GM19023 (cell line): ENCODE measurements around the gene GTF2A1L.
"Not testable (repeated sequence)": the region's sequence is repeated elsewhere in the genome, so short reads cannot be mapped to it uniquely, and the experiment has no call there.

Experiments used
- ATAC-seq: cut with Tn5 transposase; IDR thresholded peaks from one replicate; pipeline ENCODE4 v1.9.1; 2021; ENCODE audit warnings: mild to moderate bottlenecking, moderate library complexity; ENCODE audit not compliant: unreplicated experiment

Gene GTF2A1L

DNA sequence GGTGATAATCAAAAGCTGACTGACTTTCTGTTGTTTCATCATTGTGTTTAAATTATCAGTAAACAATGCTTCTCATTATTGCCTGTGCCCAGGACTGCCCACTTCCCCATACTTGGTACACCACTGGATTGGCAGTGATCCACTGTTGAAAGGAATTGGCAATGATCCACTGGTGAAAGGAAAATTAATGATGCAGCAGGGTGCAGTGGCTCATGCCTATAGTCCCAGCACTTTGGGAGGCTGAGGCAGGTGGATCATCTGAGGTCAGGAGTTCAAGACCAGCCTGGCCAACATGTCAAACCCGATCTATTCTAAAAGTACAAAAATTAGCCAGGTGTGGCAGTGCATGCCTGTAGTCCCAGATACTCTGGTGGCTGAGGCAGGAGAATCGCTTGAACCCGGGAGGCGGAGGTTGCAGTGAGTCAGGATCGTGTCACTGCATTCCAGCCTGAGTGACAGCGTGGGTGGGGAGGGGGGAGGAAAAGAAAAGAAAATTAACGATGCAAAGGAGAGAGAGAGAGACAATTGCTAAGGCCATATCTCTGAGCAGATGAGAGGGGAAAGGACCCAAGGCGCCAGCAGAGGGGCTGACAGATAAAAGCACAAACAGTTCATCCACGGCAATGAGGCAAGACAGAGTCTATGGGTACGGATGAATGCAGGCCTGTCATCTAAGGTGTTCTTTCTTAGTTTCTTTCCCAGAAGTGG, 10.2 kb upstream of the GTF2A1L start:
- no peak for ATAC-seq

DNA sequence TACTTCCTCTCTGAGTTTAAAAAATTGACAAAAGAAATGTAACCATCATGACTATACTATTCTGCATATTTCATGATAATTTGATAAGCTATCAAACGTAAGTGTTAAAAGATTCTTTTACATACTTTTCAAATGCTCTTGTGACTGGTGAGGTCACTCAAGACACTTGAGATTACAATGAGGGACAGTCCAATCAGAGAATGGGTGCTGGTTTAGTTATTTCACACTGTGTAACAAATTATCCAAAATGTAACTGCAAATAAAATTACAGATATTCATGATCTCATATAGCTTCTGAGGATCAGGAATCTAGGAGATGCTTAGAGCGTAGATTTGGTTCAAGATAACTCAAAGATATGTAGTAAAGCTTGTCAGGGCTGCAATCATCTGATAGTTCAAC, 4.4 kb upstream of the GTF2A1L start:
- ATAC-seq: no peak

DNA sequence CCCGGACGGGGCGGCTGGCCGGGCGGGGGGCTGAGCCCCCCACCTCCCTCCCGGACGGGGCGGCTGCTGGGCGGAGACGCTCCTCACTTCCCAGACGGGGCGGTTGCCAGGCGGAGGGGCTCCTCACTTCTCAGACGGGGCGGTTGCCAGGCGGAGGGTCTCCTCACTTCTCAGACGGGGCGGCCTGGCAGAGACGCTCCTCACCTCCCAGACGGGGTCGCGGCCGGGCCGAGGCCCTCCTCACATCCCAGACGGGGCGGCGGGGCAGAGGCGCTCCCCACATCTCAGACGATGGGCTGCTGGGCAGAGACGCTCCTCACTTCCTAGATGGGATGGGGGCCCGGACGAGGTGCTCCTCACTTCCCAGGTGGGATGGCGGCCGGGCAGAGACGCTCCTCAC, 3.1 kb upstream of the GTF2A1L start:
- not testable (repeated sequence) for ATAC-seq

DNA sequence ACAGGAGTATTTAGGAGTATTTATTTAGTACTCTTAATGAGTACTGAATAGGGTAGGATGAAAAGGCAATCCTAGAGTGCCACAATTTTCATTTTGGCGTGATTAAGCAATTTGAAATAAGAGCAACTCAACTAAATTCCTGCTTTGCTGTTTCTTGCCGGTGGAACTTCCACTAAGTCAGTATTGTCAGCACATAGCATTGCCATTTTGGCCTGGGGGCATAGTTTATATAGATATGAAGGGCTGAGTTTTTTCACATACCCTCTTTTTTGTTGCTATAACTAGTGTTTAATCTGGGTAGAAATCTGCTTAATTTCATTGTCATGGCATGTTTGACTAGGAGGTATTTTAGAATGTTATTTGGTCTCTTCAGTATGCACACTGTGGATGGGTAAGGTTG, 1.9 kb downstream of the GTF2A1L start:
- no peak for ATAC-seq

DNA sequence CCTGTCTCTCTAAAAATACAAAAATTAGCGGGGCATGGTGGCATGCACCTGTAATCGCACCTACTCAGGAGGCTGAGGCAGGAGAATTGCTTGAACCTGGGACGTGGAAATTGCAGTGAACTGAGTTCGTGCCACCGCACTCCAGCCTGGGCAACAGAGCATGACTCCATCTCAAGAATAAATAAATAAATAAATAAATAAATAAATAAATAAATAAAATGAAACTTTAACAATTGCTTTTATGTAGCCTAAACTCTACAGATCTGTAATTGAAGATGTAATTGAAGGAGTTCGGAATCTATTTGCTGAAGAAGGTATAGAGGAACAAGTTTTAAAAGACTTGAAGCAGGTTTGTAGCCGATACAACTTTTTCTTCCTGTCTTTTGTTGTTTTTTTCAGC, 2.9 kb downstream of the GTF2A1L start:
- ATAC-seq: no peak

DNA sequence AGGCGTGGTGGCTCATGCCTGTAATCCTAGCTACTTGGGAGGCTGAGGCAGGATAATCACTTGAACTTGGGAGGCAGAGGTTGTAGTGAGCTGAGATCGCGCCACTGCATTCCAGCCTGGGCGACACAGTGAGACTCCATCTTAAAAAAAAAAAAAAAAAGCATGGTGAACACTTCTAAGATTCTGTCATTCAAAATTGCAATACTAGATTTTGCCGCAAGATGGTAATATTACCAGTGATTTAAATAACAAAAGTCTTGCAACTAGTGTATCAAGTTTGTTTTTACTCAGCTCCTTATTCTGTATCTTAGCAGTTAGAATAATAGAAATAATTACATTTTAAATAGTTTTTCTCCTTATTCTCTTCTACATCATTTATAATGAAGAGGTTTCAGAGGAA, 5.0 kb downstream of the GTF2A1L start:
- ATAC-seq: not testable (repeated sequence)

DNA sequence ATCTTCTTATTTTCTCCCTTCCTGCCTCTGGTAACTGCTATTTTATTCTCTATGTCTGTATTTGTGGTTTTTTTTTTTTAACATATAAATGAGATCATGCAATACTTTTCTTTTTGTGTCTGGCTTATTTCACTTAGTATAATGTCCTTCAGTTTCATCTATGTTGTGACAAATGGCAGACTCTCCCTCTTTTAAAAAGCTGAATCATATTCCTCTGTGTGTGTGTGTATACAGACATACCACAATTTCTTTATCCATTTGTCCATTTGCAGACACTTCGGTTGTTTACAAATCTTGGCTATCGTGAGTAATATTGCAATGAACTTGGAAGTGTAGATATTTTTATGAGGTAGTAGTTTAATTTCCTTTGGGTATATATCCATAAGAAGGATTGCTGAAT, 7.0 kb downstream of the GTF2A1L start:
- no peak for ATAC-seq

DNA sequence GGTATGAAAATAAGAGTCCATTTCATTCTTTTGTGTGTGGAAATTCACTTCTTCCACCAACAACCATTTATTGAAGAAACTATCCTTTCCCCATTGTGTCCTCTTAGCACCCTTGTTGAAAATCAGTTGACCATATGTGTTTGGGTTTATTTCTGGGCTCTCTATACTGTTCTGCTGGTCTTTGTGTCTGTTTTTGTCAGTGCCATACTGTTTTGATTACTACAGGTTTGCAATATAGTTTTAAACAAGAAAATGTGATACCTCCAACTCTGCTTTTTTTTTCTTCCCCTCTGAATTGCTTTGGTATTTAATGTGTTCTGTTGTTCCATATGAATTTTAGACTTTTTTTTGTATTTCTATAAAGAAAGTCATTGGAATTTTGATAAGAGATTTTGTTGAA, 8.4 kb downstream of the GTF2A1L start:
- ATAC-seq: no peak

DNA sequence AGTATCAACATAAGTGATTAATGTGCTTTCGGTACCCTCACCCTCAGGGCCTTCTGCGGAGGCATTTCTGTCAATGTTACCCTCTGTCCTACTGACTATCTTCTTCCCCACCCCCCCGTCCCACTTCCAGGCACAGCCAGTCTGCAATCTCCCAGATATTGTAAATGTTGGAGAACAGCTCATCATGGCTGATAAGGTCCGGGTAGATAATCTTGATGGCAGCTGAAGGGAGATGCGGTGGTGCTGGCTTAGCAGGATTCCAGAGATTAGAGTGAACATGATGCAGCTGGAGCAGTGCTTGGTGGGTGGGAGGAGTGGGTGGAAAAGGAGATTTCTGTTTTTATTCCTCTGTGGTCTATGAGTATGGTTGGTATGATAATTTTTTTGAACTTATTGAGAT, 15.5 kb downstream of the GTF2A1L start:
- no peak for ATAC-seq

DNA sequence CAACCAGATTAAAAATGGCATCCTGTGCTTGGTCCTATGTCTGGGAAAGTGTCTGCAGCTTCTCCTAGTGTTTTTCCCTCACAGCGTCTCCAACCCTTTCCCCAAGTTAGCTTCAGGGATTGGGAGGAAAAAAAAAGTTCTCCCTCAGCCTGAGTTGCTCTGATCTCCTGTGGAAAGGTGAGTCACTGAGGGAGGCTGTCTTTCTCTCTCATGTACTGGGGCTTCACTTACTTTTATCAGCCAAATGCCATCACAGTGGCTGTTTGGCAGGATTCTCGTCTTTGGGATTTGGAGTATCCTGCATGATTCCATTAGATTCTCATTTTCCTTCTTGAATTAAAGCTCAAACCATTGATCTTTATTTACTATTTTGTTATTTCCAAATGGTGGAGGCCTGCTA, 18.1 kb downstream of the GTF2A1L start:
- ATAC-seq: no peak

DNA sequence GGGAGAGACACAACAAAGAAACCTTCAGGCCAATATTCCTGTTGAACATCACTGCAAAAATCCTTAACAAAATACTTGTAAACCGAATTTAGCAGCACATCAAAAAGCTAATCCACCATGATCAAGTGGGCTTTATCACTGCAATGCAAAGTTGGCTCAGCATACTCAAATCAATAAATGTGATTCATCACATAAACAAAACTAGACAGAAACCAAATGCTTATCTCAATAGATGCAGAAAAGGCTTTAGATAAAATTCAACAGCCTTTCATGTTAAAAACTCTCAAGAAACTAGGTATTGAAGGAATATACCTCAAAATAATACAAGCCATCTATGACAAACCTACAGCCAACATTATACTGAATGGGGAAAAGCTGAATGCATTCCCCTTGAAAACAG, 20.6 kb downstream of the GTF2A1L start:
- ATAC-seq: no peak

DNA sequence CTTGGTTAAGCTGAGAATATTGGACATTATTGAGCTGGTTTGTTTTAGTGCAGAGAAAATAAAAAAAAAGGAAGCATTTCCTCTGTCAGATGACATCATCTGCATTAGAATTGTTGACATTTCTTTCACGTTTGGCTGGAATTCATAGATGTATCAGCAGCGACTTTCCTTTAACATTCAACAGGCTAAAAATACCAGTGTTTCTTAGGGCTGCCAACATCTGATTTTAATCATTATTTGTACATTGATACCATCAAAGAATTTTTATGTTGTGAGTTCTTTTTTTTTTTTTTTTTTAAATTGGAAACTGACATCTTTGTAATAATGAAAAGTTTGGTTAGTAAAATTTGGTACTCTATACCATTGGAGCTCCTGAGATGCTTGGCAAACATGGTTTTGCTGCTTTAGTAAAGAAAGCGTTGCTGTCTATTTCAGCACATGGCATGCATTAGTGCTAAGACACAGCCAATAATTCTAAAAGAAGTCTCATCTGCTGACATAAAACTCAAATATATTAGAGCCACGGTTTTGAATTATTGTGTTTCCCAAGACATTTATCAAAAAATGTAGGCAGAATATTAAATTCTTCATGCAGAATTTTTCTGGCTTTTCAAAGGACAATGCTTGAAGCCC, 33.6 kb downstream of the GTF2A1L start:
- no peak for ATAC-seq

DNA sequence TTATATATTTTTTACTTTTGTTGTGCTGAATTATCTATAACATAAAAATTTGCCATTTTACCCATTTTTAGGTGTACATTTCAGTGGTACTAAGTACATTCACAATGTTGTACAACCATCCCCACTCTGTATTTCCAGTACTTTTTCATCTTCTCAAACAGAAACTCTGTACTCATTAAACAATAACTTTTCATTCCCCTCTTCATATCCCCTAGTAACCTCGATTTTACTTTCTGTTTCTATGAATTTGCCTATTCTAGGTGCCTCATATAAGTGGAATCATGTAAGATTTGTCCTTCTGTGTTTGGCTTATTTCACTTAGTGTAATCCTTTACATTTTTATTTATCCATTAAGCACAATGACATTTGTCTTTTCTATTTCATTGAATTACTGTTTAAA, 51.3 kb downstream of the GTF2A1L start:
- no peak for ATAC-seq

DNA sequence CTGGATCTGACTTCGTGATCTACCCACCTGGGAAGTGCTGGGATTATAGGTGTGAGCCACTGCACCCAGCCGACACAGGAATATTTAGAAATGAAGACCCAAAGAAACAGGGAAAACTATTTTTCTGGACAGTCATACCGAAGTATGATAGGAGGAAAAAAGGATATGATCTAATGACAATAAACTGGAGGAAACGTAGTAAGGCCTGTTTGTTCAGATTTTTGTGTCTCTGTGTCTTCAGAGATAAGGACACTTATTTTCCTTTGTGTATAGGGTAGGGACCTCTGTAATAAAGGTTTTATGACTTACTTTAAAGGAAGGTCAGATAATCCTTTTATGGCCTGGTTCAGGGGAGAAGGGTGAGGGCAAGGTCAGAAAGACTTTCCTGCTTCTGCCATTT, 55.9 kb downstream of the GTF2A1L start:
- ATAC-seq: no peak

DNA sequence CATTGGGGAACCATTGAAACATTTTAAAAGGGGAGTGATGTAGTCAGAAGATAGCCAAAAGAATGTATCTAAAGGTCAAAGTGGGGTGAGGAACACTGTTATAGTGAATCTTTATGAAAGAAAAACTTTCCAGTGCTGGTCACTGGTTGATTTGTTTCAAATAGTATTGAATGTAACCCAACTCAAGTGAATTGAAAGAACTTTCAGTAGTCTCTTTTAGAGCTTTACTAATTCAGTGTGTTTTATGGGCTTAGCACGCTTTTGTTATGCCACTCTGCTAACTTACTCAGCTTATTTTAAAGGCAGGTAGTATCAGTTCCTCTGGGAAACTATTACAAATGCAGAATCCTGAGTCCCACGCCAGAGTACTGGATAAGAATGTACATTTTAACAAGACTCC, 57.3 kb downstream of the GTF2A1L start:
- ATAC-seq: no peak

DNA sequence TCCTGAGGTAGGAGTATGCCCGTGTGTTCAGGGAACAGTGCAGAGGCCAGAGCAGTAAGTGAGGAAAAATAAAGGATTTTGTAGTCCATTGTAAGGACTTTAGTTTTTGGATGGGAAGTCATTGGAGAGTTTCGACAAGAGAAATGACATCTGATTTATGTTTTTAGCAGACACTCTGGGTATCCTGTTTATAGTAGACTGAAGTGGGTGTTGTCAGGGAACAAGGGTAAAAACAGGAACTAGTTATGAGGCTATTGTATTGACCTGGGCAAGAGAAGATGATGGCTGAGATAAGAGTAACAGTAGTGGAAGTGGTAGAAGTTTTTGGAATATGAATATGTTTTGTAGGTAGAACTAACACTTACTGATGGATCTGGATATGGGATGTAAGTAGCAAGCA, 59.8 kb downstream of the GTF2A1L start:
- no peak for ATAC-seq

DNA sequence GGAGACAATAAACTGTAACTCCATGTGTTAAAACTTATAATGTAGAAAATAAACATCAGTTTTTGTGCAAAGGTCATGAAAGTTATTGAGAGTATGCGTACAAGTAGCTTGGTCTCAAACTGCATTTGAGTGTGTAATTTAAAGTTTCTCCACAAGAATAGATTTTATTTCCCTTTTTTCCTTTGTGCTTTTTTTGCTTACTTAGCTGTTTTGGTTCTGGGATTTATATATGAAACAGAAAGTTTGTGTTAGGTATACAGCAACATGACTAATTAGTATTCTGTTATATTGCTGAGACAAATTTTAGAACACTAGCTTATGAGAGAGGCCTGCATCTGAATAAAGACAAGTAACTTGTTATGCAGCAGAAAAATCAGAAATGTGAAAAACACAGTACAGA, 67.5 kb downstream of the GTF2A1L start:
- ATAC-seq: no peak

DNA sequence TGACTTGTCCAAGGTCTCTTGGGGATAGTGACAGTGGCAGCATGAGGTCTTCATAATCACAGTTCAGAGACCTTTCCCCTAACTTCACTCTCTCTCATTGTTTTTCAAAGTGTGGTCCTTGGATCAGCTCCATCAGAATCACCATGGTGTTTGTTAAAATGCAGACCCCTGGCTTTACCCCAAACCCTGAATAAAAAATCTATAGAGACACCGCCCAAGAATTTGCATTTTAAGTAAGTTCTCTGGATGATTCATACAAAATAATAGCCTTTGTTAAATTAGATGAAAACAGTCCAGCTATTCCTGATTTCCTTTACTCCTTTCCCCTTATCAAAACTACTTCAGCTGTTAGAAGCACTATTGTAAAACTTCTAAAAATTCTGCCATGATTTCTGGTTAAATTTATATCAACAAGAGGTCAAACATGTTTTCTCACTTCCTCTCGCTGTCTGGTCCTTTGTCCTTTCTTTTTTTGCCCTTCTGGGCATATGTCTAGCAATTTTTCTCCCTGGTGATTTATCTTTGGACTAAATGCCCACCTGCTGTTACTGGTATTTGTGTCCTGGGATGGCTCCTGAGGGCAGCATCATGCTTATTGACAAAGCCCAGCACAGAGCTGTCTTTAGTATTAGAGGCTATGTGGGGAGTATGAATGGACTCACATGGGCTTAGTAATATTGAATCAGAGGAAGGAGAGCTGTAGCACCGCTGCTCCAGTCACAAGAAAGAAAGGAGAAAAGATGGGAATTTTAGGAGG, 74.5 kb downstream of the GTF2A1L start:
- ATAC-seq: no peak

DNA sequence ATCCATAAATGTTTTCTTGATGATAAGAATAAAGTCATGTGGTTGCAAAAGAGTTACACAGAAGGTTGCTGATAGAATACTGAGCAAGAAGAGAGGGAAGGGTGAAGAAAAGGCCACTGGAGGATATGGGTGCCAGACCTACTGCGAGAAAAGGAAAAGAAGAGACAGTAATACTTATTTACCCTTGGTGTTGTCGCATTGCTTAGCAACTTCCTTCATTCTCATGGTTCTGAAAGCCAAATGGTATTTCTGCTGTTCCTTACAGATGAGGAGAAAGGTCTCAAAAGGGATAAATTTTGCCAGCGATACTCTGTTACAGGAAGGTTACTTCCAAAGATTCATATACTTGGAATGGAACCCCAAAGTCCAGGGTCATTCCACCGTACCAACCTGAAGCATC, 75.4 kb downstream of the GTF2A1L start:
- ATAC-seq: no peak

DNA sequence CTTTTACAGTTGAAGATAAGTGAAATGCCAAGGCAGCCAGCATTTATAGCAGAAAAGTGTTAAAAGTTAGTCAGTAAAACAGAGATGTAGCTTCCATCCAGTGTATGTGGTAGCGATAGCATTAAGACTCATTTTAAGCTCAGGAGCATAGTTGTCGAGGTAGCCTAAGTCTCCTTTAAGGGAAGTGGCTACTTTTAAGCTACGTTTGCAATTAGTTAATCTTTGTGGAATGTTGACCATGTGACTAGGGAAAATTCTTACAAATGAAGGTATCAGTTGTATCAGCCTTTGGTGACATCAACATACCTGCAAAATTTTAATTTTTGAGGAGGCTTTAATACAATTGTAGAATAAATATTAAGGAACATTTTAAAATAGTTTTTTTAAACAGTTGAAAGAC, 76.0 kb downstream of the GTF2A1L start:
- no peak for ATAC-seq

DNA sequence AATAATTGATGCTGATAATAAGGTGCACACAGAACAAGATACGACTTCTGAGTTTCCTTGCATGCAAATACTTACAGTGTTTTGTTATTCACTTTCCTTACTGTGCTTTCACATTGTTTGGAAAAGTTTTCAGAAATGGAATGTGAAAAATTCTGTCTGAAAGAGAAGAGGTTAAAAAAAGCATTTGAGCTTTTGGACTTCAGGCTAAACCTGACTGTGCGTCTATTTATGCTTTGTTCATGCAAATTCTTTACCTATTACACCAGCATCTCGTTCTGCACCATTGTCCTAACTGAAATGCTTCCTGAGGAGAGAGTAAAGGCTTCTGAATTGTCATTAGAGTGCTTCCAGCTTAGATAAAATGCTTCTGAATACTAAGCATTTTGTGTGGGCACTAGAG, 76.5 kb downstream of the GTF2A1L start:
- ATAC-seq: no peak

DNA sequence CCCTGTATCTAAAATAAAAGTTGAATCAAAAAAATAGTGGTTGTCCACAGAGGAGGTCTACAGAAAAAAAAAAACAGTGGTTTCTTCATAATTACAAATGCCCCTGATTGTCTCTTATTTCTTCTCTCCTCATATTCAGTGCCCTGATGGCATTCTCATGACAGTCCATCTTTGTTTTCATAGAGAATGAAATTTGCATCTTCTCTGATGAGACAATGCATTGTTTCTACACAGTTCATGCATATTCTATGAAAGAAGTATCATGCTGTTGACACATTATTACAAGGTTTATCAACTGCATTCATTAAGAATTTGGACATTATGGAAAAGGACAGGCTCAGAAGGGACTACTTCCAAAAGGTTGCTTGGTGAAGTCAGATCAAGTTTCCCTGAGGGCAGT, 78.3 kb downstream of the GTF2A1L start:
- no peak for ATAC-seq
